Measurements from ENCODE around the gene MAGI3.

MAGI3 gene

GRCh38 chr1:113543110-113543509 lies 152.8 kb downstream of the MAGI3 start:
- no peak for TF ChIP-seq POLR2AphosphoS5 (IDR thresholded peaks at IDR 0.05; ENCODE audit: low read depth, low read length)
- TF ChIP-seq REST (IDR thresholded peaks at IDR 0.05; ENCODE audit: insufficient read depth in 1 of 2, low read depth in 2 of 2, low read length in 2 of 2) = no peak
- no peak for TF ChIP-seq TAF1 (IDR thresholded peaks at IDR 0.05; ENCODE audit: borderline replicate concordance, insufficient read depth, low read length)
- TF ChIP-seq SIN3A (IDR thresholded peaks at IDR 0.05; ENCODE audit: borderline replicate concordance, insufficient read depth, low read length) = no peak
- no peak for TF ChIP-seq FOXP2 (optimal IDR thresholded peaks at IDR 0.05; ENCODE audit: borderline replicate concordance, extremely low read depth, extremely low read length, insufficient read depth)

- no peak for TF ChIP-seq TAF1 (IDR thresholded peaks at IDR 0.05; ENCODE audit: borderline replicate concordance, insufficient read depth, low read length)
- no peak for TF ChIP-seq REST (IDR thresholded peaks at IDR 0.05; ENCODE audit: insufficient read depth in 1 of 2, low read depth in 2 of 2, low read length in 2 of 2)
- no peak for TF ChIP-seq FOXP2 (optimal IDR thresholded peaks at IDR 0.05; ENCODE audit: borderline replicate concordance, extremely low read depth, extremely low read length, insufficient read depth)
- TF ChIP-seq SIN3A (IDR thresholded peaks at IDR 0.05; ENCODE audit: borderline replicate concordance, insufficient read depth, low read length) = no peak
- TF ChIP-seq POLR2AphosphoS5 (IDR thresholded peaks at IDR 0.05; ENCODE audit: low read depth, low read length) = no peak
These were observed 154.9 kb downstream of the MAGI3 start for GRCh38 chr1:113545210-113545609.

- TF ChIP-seq FOXP2 (optimal IDR thresholded peaks at IDR 0.05; ENCODE audit: borderline replicate concordance, extremely low read depth, extremely low read length, insufficient read depth) (no peak), REST (IDR thresholded peaks at IDR 0.05; ENCODE audit: insufficient read depth in 1 of 2, low read depth in 2 of 2, low read length in 2 of 2) (no peak), POLR2AphosphoS5 (IDR thresholded peaks at IDR 0.05; ENCODE audit: low read depth, low read length) (no peak), SIN3A (IDR thresholded peaks at IDR 0.05; ENCODE audit: borderline replicate concordance, insufficient read depth, low read length) (no peak), TAF1 (IDR thresholded peaks at IDR 0.05; ENCODE audit: borderline replicate concordance, insufficient read depth, low read length) (no peak)
These were observed 155.3 kb downstream of the MAGI3 start for GRCh38 chr1:113545626-113546025.

GRCh38 chr1:113551728-113552127 lies 161.4 kb downstream of the MAGI3 start:
- TF ChIP-seq FOXP2 (optimal IDR thresholded peaks at IDR 0.05; ENCODE audit: borderline replicate concordance, extremely low read depth, extremely low read length, insufficient read depth) (no peak), REST (IDR thresholded peaks at IDR 0.05; ENCODE audit: insufficient read depth in 1 of 2, low read depth in 2 of 2, low read length in 2 of 2) (no peak), POLR2AphosphoS5 (IDR thresholded peaks at IDR 0.05; ENCODE audit: low read depth, low read length) (no peak), TAF1 (IDR thresholded peaks at IDR 0.05; ENCODE audit: borderline replicate concordance, insufficient read depth, low read length) (no peak), SIN3A (IDR thresholded peaks at IDR 0.05; ENCODE audit: borderline replicate concordance, insufficient read depth, low read length) (no peak)

GRCh38 chr1:113552244-113552643 lies 161.9 kb downstream of the MAGI3 start:
- TF ChIP-seq FOXP2 (optimal IDR thresholded peaks at IDR 0.05; ENCODE audit: borderline replicate concordance, extremely low read depth, extremely low read length, insufficient read depth) = no peak
- TF ChIP-seq POLR2AphosphoS5 (IDR thresholded peaks at IDR 0.05; ENCODE audit: low read depth, low read length) = no peak
- no peak for TF ChIP-seq SIN3A (IDR thresholded peaks at IDR 0.05; ENCODE audit: borderline replicate concordance, insufficient read depth, low read length)
- no peak for TF ChIP-seq TAF1 (IDR thresholded peaks at IDR 0.05; ENCODE audit: borderline replicate concordance, insufficient read depth, low read length)
- TF ChIP-seq REST (IDR thresholded peaks at IDR 0.05; ENCODE audit: insufficient read depth in 1 of 2, low read depth in 2 of 2, low read length in 2 of 2) = no peak

Measured in PFSK-1 (cell line).